ENCODE results near the gene AKR1D1. TPM values are rescaled to one million over a fixed set of nuclear protein-coding genes. Genes with fewer than 3 reads are reported as not detected.

Gene AKR1D1
- polyA plus RNA-seq, 1 donor from 2014 or later: not detected

DNA sequence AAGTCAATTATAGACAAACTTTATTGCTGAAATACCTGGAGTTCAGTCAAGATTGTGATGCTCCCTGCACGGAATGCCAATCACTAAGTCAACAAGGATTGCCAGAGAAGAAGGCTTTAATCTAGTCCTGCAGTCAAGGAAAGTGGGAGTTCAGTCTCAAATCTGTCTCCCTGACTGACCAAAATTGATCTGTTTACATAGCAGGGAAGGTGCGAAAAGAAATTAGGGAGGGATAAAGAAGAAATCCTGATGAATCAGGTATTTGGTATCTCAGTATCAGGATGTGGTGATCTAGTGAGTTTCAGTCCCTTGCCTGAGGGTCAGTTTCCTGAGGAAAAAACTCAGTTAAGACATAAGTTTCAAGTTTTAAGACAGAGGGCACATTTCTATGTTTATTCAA, 2.1 kb upstream of the AKR1D1 start:
- no peak overlapping the region for H3K9ac ChIP-seq (ENCODE audit: low read length)
- H4K20me1 ChIP-seq (ENCODE audit: insufficient read depth): no peaks in the 10 kb centered on the region
- H3K79me2 ChIP-seq (replicated peaks; ENCODE audit: insufficient read depth, low read length): no peaks in the 10 kb centered on the region
- H3K4me3 ChIP-seq (ENCODE audit: low read length): no peak overlapping the region
- H3K9me3 ChIP-seq (ENCODE audit: low read length): no peaks in the 10 kb centered on the region
- TF ChIP-seq SMC3 (conservative IDR thresholded peaks at IDR 0.05; ENCODE audit: poor library complexity): no peak
- TF ChIP-seq, protein P1, sequence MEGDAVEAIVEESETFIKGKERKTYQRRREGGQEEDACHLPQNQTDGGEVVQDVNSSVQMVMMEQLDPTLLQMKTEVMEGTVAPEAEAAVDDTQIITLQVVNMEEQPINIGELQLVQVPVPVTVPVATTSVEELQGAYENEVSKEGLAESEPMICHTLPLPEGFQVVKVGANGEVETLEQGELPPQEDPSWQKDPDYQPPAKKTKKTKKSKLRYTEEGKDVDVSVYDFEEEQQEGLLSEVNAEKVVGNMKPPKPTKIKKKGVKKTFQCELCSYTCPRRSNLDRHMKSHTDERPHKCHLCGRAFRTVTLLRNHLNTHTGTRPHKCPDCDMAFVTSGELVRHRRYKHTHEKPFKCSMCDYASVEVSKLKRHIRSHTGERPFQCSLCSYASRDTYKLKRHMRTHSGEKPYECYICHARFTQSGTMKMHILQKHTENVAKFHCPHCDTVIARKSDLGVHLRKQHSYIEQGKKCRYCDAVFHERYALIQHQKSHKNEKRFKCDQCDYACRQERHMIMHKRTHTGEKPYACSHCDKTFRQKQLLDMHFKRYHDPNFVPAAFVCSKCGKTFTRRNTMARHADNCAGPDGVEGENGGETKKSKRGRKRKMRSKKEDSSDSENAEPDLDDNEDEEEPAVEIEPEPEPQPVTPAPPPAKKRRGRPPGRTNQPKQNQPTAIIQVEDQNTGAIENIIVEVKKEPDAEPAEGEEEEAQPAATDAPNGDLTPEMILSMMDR (IDR thresholded peaks at IDR 0.05; ENCODE audit: poor library complexity, severe bottlenecking): no peak
- no peak for TF ChIP-seq EP300 (conservative IDR thresholded peaks at IDR 0.05; ENCODE audit: poor library complexity, severe bottlenecking)
- TF ChIP-seq POLR2AphosphoS5 (IDR thresholded peaks at IDR 0.05): no peak
- TF ChIP-seq RAD21 (conservative IDR thresholded peaks at IDR 0.05): no peak
- no peak for TF ChIP-seq TAF1 (IDR thresholded peaks at IDR 0.05; ENCODE audit: low read depth)
- TF ChIP-seq, protein P2, sequence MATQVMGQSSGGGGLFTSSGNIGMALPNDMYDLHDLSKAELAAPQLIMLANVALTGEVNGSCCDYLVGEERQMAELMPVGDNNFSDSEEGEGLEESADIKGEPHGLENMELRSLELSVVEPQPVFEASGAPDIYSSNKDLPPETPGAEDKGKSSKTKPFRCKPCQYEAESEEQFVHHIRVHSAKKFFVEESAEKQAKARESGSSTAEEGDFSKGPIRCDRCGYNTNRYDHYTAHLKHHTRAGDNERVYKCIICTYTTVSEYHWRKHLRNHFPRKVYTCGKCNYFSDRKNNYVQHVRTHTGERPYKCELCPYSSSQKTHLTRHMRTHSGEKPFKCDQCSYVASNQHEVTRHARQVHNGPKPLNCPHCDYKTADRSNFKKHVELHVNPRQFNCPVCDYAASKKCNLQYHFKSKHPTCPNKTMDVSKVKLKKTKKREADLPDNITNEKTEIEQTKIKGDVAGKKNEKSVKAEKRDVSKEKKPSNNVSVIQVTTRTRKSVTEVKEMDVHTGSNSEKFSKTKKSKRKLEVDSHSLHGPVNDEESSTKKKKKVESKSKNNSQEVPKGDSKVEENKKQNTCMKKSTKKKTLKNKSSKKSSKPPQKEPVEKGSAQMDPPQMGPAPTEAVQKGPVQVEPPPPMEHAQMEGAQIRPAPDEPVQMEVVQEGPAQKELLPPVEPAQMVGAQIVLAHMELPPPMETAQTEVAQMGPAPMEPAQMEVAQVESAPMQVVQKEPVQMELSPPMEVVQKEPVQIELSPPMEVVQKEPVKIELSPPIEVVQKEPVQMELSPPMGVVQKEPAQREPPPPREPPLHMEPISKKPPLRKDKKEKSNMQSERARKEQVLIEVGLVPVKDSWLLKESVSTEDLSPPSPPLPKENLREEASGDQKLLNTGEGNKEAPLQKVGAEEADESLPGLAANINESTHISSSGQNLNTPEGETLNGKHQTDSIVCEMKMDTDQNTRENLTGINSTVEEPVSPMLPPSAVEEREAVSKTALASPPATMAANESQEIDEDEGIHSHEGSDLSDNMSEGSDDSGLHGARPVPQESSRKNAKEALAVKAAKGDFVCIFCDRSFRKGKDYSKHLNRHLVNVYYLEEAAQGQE (IDR thresholded peaks at IDR 0.05; ENCODE audit: borderline replicate concordance): no peak
- TF ChIP-seq MXI1 (conservative IDR thresholded peaks at IDR 0.05; ENCODE audit: poor library complexity, severe bottlenecking): no peak
- no peak for TF ChIP-seq EZH2 (IDR thresholded peaks at IDR 0.05; ENCODE audit: borderline replicate concordance, insufficient read depth, low read length, poor library complexity, severe bottlenecking)
- no peaks in the 10 kb centered on the region for H3K27me3 ChIP-seq (ENCODE audit: insufficient read depth, low read depth, low read length)
- H2AFZ ChIP-seq (ENCODE audit: low read depth, low read length): no peak overlapping the region
- H3K36me3 ChIP-seq (ENCODE audit: insufficient read depth, low read length): no peaks in the 10 kb centered on the region
- H3K4me2 ChIP-seq (ENCODE audit: low read length): no peak overlapping the region
- H3F3A ChIP-seq (ENCODE audit: insufficient read depth, low read length, poor library complexity, severe bottlenecking): no peaks in the 10 kb centered on the region
- no peaks in the 10 kb centered on the region for H3K9me2 ChIP-seq (ENCODE audit: insufficient read depth, low read length)
- H3K27ac ChIP-seq (ENCODE audit: low read length): no peak overlapping the region

DNA sequence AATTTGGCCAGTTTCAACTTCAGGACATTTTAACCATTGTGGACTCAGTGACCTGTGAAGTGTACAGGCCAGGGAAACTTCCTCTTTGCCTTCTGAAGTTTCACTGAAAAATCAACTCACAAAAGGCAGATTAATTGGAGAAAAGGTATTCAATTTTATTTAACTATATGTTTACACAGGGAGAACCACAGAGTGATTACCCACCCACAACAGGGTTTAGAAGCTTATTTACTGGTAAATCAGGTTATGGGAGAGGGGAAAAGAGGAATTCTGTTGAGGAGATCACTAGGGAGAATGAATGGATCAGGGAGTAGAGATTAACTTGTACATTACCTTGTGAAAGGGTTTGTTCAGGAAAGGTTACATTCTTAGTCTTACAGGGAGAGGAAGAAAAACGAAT, 1.7 kb upstream of the AKR1D1 start:
- no peaks in the 10 kb centered on the region for H3K9me3 ChIP-seq (ENCODE audit: low read length)
- no peak overlapping the region for H3K4me2 ChIP-seq (ENCODE audit: low read length)
- no peak overlapping the region for H3K27ac ChIP-seq (ENCODE audit: low read length)
- H3F3A ChIP-seq (ENCODE audit: insufficient read depth, low read length, poor library complexity, severe bottlenecking): no peaks in the 10 kb centered on the region
- H3K4me3 ChIP-seq (ENCODE audit: low read length): no peak overlapping the region
- no peaks in the 10 kb centered on the region for H3K9me2 ChIP-seq (ENCODE audit: insufficient read depth, low read length)
- no peaks in the 10 kb centered on the region for H4K20me1 ChIP-seq (ENCODE audit: insufficient read depth)
- no peak overlapping the region for H3K9ac ChIP-seq (ENCODE audit: low read length)
- no peaks in the 10 kb centered on the region for H3K36me3 ChIP-seq (ENCODE audit: insufficient read depth, low read length)
- TF ChIP-seq, protein P1 (IDR thresholded peaks at IDR 0.05; ENCODE audit: poor library complexity, severe bottlenecking): no peak
- no peak for TF ChIP-seq RAD21 (conservative IDR thresholded peaks at IDR 0.05)
- no peak for TF ChIP-seq EP300 (conservative IDR thresholded peaks at IDR 0.05; ENCODE audit: poor library complexity, severe bottlenecking)
- TF ChIP-seq TAF1 (IDR thresholded peaks at IDR 0.05; ENCODE audit: low read depth): no peak
- no peak for TF ChIP-seq POLR2AphosphoS5 (IDR thresholded peaks at IDR 0.05)
- TF ChIP-seq MXI1 (conservative IDR thresholded peaks at IDR 0.05; ENCODE audit: poor library complexity, severe bottlenecking): no peak
- TF ChIP-seq EZH2 (IDR thresholded peaks at IDR 0.05; ENCODE audit: borderline replicate concordance, insufficient read depth, low read length, poor library complexity, severe bottlenecking): no peak
- TF ChIP-seq, protein P2 (IDR thresholded peaks at IDR 0.05; ENCODE audit: borderline replicate concordance): no peak
- TF ChIP-seq SMC3 (conservative IDR thresholded peaks at IDR 0.05; ENCODE audit: poor library complexity): no peak
- no peak overlapping the region for H2AFZ ChIP-seq (ENCODE audit: low read depth, low read length)
- no peaks in the 10 kb centered on the region for H3K27me3 ChIP-seq (ENCODE audit: insufficient read depth, low read depth, low read length)
- no peaks in the 10 kb centered on the region for H3K79me2 ChIP-seq (replicated peaks; ENCODE audit: insufficient read depth, low read length)
